Glutamatergic neuron (in vitro differentiated cells): ENCODE data around the gene FAM177B. TPM values are rescaled to one million over a fixed set of nuclear protein-coding genes. Genes with fewer than 3 reads are reported as not detected.
"Not testable (repeated sequence)": the region's sequence is repeated elsewhere in the genome, so short reads cannot be mapped to it uniquely, and the experiment has no call there.

ENCODE experiments used
- DNase-seq: peaks from one replicate; pipeline ENCODE4 v3.0.0; 2022
- H3K27ac Mint-ChIP-seq: one replicate; pipeline ENCODE4 v1.8.0; 2020; ENCODE audit warnings: mild to moderate bottlenecking, mixed read lengths, inconsistent platforms; ENCODE audit not compliant: unreplicated experiment
- H3K27me3 Mint-ChIP-seq: one replicate; pipeline ENCODE4 v1.8.0; 2020; ENCODE audit warnings: mild to moderate bottlenecking, moderate library complexity, mixed read lengths, inconsistent platforms; ENCODE audit not compliant: unreplicated experiment
- H3K36me3 Mint-ChIP-seq: one replicate; pipeline ENCODE4 v1.8.0; 2020; ENCODE audit warnings: mild to moderate bottlenecking, mixed read lengths, inconsistent platforms; ENCODE audit not compliant: unreplicated experiment
- H3K4me1 Mint-ChIP-seq: one replicate; pipeline ENCODE4 v1.8.0; 2020; ENCODE audit warnings: mild to moderate bottlenecking, low read depth, mixed read lengths, inconsistent platforms; ENCODE audit not compliant: unreplicated experiment
- H3K4me3 Mint-ChIP-seq: one replicate; pipeline ENCODE4 v1.8.0; 2020; ENCODE audit warnings: mild to moderate bottlenecking, mixed read lengths, inconsistent platforms; ENCODE audit not compliant: unreplicated experiment
- H3K9me3 Mint-ChIP-seq: one replicate; pipeline ENCODE4 v1.8.0; 2020; ENCODE audit warnings: mild to moderate bottlenecking, moderate library complexity, mixed read lengths, inconsistent platforms; ENCODE audit not compliant: unreplicated experiment
- CTCF ChIP-seq: fragments of 200-600 bp; sonication (generic); IDR thresholded peaks from one replicate; pipeline ENCODE4 v1.5.0; 2021; ENCODE audit not compliant: partially characterized antibody, unreplicated experiment
- total RNA-seq: library from RNA; stranded (reverse); fragmentation: NEBNext Ultra II Directional; extraction: Animal tissue kit (Norgen Biotek cat#: 25700); gene quantifications from one replicate; pipeline ENCODE4 v1.2.1, GENCODE V29; 2021; ENCODE audit not compliant: unreplicated experiment

FAM177B gene
- total RNA-seq, 1 donor from 2014 or later = not detected

GRCh38 chr1:222751255-222751654 lies 14.3 kb downstream of the FAM177B start:
- no peak for DNase-seq
- Mint-ChIP-seq H3K27me3 (no peaks in the 10 kb centered on the region), H3K36me3 (no peaks in the 10 kb centered on the region), H3K9me3 (no peaks in the 10 kb centered on the region), H3K4me3 (no peak overlapping the region), H3K4me1 (peaks cover 2% of the 10 kb centered on the region), H3K27ac (no peak overlapping the region)
- TF ChIP-seq CTCF = no peak

GRCh38 chr1:222754366-222755139 lies 17.6 kb downstream of the FAM177B start:
- TF ChIP-seq CTCF = no peak
- H3K27ac Mint-ChIP-seq = no peak overlapping the region
- no peaks in the 10 kb centered on the region for H3K27me3 Mint-ChIP-seq
- H3K4me3 Mint-ChIP-seq = no peak overlapping the region
- no peak for DNase-seq
- H3K4me1 Mint-ChIP-seq = peaks cover 2% of the 10 kb centered on the region
- H3K36me3 Mint-ChIP-seq = no peaks in the 10 kb centered on the region
- no peaks in the 10 kb centered on the region for H3K9me3 Mint-ChIP-seq

- H3K36me3 Mint-ChIP-seq = no peaks in the 10 kb centered on the region
- no peak overlapping the region for H3K27ac Mint-ChIP-seq
- no peak overlapping the region for H3K4me3 Mint-ChIP-seq
- no peak for DNase-seq
- no peaks in the 10 kb centered on the region for H3K27me3 Mint-ChIP-seq
- no peak for TF ChIP-seq CTCF
- H3K9me3 Mint-ChIP-seq = no peaks in the 10 kb centered on the region
- no peaks in the 10 kb centered on the region for H3K4me1 Mint-ChIP-seq
Observed at GRCh38 chr1:222757646-222758268, 20.8 kb downstream of the FAM177B start.

- no peak for DNase-seq
- Mint-ChIP-seq H3K9me3 (peaks cover 2% of the 10 kb centered on the region), H3K4me1 (no peaks in the 10 kb centered on the region), H3K27me3 (no peaks in the 10 kb centered on the region), H3K27ac (no peak overlapping the region), H3K36me3 (peaks cover 5% of the 10 kb centered on the region), H3K4me3 (no peak overlapping the region)
- TF ChIP-seq CTCF = no peak
Observed at GRCh38 chr1:222759451-222760035, 22.5 kb downstream of the FAM177B start.

GRCh38 chr1:222761083-222761482 lies 24.1 kb downstream of the FAM177B start:
- H3K9me3 Mint-ChIP-seq = peaks cover 2% of the 10 kb centered on the region
- H3K4me1 Mint-ChIP-seq = no peaks in the 10 kb centered on the region
- no peak overlapping the region for H3K4me3 Mint-ChIP-seq
- peaks cover 6% of the 10 kb centered on the region for H3K36me3 Mint-ChIP-seq
- TF ChIP-seq CTCF = no peak
- no peak for DNase-seq
- no peaks in the 10 kb centered on the region for H3K27me3 Mint-ChIP-seq
- no peak overlapping the region for H3K27ac Mint-ChIP-seq

GRCh38 chr1:222762178-222762577 lies 25.2 kb downstream of the FAM177B start:
- H3K4me3 Mint-ChIP-seq, H3K36me3 Mint-ChIP-seq, H3K27ac Mint-ChIP-seq, DNase-seq, H3K27me3 Mint-ChIP-seq, H3K9me3 Mint-ChIP-seq, H3K4me1 Mint-ChIP-seq: not testable (repeated sequence)
